Uterus (tissue), 4 donors: Measurements from ENCODE around the gene SAP25. TPM values are rescaled to one million over a fixed set of nuclear protein-coding genes. Genes with fewer than 3 reads are reported as not detected.

Source experiments
- DNase-seq, 2 donors: peaks; one replicate each; pipeline ENCODE4 v3.0.0-alpha.2; 2019 to 2020
- H3K27ac ChIP-seq, 2 donors: fragments of 200-600 bp; sonication (generic); 1 replicate in 1 of 2; 2 replicates in 1 of 2; pipeline ENCODE4 v1.5.1; 2016 to 2018
- H3K27me3 ChIP-seq, 2 donors: fragments of 200-600 bp; sonication (generic); one replicate each; pipeline ENCODE4 v1.5.1; 2018 to 2019; ENCODE audit warnings: control low read depth in 1 of 2
- H3K36me3 ChIP-seq, 2 donors: fragments of 200-600 bp; sonication (generic); one replicate each; pipeline ENCODE4 v1.5.1; 2019; ENCODE audit warnings: control low read depth in 1 of 2
- H3K4me1 ChIP-seq, 2 donors: fragments of 200-600 bp; sonication (generic); one replicate each; pipeline ENCODE4 v1.5.1; 2018 to 2019; ENCODE audit warnings: control low read depth in 1 of 2
- H3K4me3 ChIP-seq, 2 donors: fragments of 200-600 bp; sonication (generic); 1 replicate in 1 of 2; 2 replicates in 1 of 2; pipeline ENCODE4 v1.5.1; 2018 to 2019; ENCODE audit warnings: mild to moderate bottlenecking in 1 of 2
- H3K9me3 ChIP-seq, 2 donors: fragments of 200-600 bp; sonication (generic); one replicate each; pipeline ENCODE4 v1.5.1; 2019; ENCODE audit warnings: control low read depth in 1 of 2
- CTCF ChIP-seq, 4 experiments: fragments of 200-600 bp in 2 of 4; fragments of 450-650 bp in 2 of 4; sonication (generic) in 2 of 4; IDR thresholded peaks; one replicate each; pipeline ENCODE4 v1.5.1; 2016 to 2019; ENCODE audit warnings: antibody characterized with exemption in 4 of 4, mild to moderate bottlenecking in 2 of 4, moderate library complexity in 1 of 4
- POLR2A ChIP-seq, 2 donors: fragments of 450-650 bp; IDR thresholded peaks; one replicate each; pipeline ENCODE4 v1.6.1; 2016; ENCODE audit warnings: antibody characterized with exemption in 2 of 2, mild to moderate bottlenecking in 1 of 2, moderate library complexity in 1 of 2
- intact Hi-C: fragments of 100-400 bp; cut with DNase I; formaldehyde crosslinking; loops from one replicate; pipeline ENCODE4 v1.15.1; 2023; ENCODE audit warnings: low total_unique reads
- total RNA-seq, 4 donors: library from RNA; depleted of rRNA in 3 of 4; stranded (reverse); fragments of >200 nt in 3 of 4; gene quantifications; one replicate each; pipeline versions ENCODE4 v1.1.0 to v1.2.4, GENCODE V29; 2014 to 2023
- donor health status: DM: yes; HTN: yes; CAD: no.

SAP25 gene
- total RNA-seq: 1 to 10 TPM in 1 of 4 donors, under 1 TPM in 1, not detected in 2; 0.69 to 6.0 TPM

GRCh38 chr7:100573691-100574361 is at the start of gene SAP25:
Gene SAP25 (minus strand): TSS chr7:100573900. CDS start chr7:100573742, 158 bp downstream.
- Histone ChIP-seq H3K9me3 (no peaks in the 10 kb centered on the region), H3K4me3 (no peak within 1 kb of the TSS), H3K27me3 (no peaks in the 10 kb centered on the region), H3K36me3 (no peaks in the 10 kb centered on the region), H3K4me1 (peaks cover 0 to 3% of the 10 kb centered on the region in 2 donors), H3K27ac (no peak within 1 kb of the TSS)
- TF ChIP-seq CTCF (IDR thresholded peaks at IDR 0.05): no peak
- no peak for TF ChIP-seq POLR2A (IDR thresholded peaks at IDR 0.05)
- intact Hi-C loops: no loop called here
- DNase-seq: no peak

- Histone ChIP-seq H3K4me3 (no peak overlapping the region), H3K27ac (no peak overlapping the region), H3K4me1 (no peaks in the 10 kb centered on the region), H3K9me3 (no peaks in the 10 kb centered on the region), H3K36me3 (no peaks in the 10 kb centered on the region), H3K27me3 (no peaks in the 10 kb centered on the region)
- TF ChIP-seq CTCF (IDR thresholded peaks at IDR 0.05) (no peak), POLR2A (IDR thresholded peaks at IDR 0.05) (no peak)
- no peak for DNase-seq
- intact Hi-C loops: no loop called here
These were observed 47.9 kb upstream of the SAP25 start for GRCh38 chr7:100621554-100621953.

- no peaks in the 10 kb centered on the region for H3K36me3 ChIP-seq
These were observed 47.1 kb upstream of the SAP25 start for GRCh38 chr7:100620804-100621203.

GRCh38 chr7:100620239-100620638 is 46.5 kb upstream of the SAP25 start:
- Histone ChIP-seq H3K4me1 (no peaks in the 10 kb centered on the region), H3K4me3 (no peak overlapping the region), H3K27me3 (no peaks in the 10 kb centered on the region), H3K27ac (no peak overlapping the region), H3K9me3 (no peaks in the 10 kb centered on the region), H3K36me3 (no peaks in the 10 kb centered on the region)
- no peak for DNase-seq
- intact Hi-C loops: no loop called here
- TF ChIP-seq CTCF (IDR thresholded peaks at IDR 0.05): no peak
- no peak for TF ChIP-seq POLR2A (IDR thresholded peaks at IDR 0.05)

More at GRCh38 chr7:100620804-100621203, 47.1 kb upstream of the SAP25 start:
- TF ChIP-seq POLR2A (IDR thresholded peaks at IDR 0.05): no peak
- no peak for TF ChIP-seq CTCF (IDR thresholded peaks at IDR 0.05)
- no peaks in the 10 kb centered on the region for H3K9me3 ChIP-seq
- H3K4me3 ChIP-seq: no peak overlapping the region
- no peak for DNase-seq
- H3K4me1 ChIP-seq: no peaks in the 10 kb centered on the region
- H3K27ac ChIP-seq: no peak overlapping the region
- H3K27me3 ChIP-seq: no peaks in the 10 kb centered on the region
- intact Hi-C loops: no loop called here

GRCh38 chr7:100614308-100614861 is 40.7 kb upstream of the SAP25 start:
- TF ChIP-seq CTCF (IDR thresholded peaks at IDR 0.05) (no peak), POLR2A (IDR thresholded peaks at IDR 0.05) (no peak)
- Histone ChIP-seq H3K4me1 (peaks cover 0 to 10% of the 10 kb centered on the region in 2 donors), H3K4me3 (no peak overlapping the region), H3K27ac (no peak overlapping the region), H3K9me3 (no peaks in the 10 kb centered on the region), H3K27me3 (no peaks in the 10 kb centered on the region), H3K36me3 (no peaks in the 10 kb centered on the region)
- no peak for DNase-seq
- intact Hi-C loops: no loop called here
